KBM-7 (cell line): ENCODE results near the gene KRTAP10-4.
"Not testable (repeated sequence)": the region's sequence is repeated elsewhere in the genome, so short reads cannot be mapped to it uniquely, and the experiment has no call there.

Source experiments
- DNase-seq: peaks from one replicate; pipeline ENCODE4 v3.0.0-alpha.2; 2015
- in situ Hi-C: fragments of 300-500 bp; cut with MboI; formaldehyde crosslinking; loops from 2 replicates; pipeline ENCODE4 v1.14.3; 2020; ENCODE audit warnings: low sequenced_read_pairs, low pct_unique_long_range_greater_than_20kb, mixed read lengths

The KRTAP10-4 gene

DNA sequence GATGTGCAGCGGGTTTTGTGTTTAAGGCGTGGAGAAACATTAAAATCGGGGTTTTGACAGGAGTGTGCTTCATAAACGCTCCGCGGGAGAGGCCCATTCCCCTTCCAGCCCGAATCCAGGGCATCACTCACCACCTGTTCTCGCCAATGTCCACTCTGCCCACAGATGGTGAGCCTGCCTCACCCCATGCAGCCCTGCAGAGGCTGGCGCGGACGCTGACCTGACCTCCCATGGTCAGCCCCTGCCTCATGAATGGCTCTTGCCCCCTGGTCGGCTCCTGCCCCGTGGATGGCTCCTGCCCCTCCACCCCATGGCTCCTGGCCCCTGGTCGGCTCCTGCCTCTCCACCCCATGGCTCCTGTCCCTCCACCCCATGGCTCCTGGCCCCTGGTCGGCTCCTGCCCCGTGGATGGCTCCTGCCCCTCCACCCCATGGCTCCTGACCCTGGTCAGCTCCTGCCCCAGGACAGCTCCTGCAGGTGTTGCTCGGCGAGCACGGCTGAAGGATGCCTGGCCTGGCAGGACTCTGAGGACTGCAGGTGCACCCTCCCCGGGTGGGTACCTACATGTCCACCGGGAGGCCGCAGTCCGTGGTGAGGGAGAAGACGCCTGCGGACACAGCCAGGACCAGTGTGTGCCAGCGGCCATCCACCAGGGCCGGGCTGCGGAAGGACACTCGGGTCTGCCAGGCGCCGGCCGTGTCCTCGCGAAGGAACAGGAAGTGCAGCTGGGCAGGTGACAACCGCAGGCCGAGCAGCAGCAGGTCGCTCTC lies 40.2 kb upstream of the KRTAP10-4 start:
- no peak for DNase-seq
- in situ Hi-C loops, result loop anchor here (25.0 kb wide), 1 partner anchor 204 kb away; no protein-coding TSS in a partner anchor

- DNase-seq, result no peak
- in situ Hi-C loops, result loop anchor here (25.0 kb wide), 1 partner anchor 203 kb away; no protein-coding TSS in a partner anchor
Measured at GRCh38 chr21:44533891-44534627, 39.5 kb upstream of the KRTAP10-4 start.

DNA sequence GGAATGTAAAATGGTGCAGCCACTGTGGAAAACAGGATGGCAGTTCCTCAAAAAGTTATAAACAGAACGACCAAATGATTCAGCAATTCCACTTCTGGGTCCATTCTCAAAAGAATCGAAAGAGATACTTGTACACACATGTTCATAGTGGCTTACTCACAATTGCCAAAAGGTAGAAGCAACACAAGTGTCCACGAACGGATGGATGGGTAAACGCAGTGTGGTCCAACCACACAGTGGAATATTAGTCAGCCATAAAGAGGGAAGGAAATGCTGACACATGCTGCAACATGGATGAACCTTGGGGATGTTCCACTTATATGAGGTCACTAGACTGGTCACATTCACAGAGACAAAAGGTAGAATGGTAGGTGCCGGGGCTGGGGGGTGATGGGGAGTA lies 38.8 kb upstream of the KRTAP10-4 start:
- DNase-seq, result no peak
- in situ Hi-C loops, result loop anchor here (25.0 kb wide), 1 partner anchor 203 kb away; no protein-coding TSS in a partner anchor

DNA sequence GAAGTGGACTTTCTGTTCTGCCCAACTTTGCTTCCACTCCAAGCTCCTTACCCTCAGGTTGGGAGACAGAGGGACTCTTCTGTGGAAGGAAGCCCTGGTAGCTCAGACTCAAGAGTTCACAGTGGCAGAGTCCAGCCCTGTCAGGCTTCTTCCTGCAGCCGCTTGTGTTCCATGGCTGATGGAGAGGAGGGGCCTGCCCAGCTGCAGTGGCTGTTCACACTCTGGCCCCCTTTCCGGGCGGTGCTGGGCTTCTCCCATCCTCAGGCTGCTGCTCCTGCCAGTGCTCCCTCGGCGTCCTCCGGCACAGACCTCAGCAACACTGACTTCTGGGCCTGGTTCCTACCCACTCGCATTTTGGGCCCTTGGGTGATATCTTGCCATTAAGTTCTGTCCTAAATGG lies 37.6 kb upstream of the KRTAP10-4 start:
- in situ Hi-C loops, result loop anchor here (25.0 kb wide), 1 partner anchor 201 kb away; no protein-coding TSS in a partner anchor

DNA sequence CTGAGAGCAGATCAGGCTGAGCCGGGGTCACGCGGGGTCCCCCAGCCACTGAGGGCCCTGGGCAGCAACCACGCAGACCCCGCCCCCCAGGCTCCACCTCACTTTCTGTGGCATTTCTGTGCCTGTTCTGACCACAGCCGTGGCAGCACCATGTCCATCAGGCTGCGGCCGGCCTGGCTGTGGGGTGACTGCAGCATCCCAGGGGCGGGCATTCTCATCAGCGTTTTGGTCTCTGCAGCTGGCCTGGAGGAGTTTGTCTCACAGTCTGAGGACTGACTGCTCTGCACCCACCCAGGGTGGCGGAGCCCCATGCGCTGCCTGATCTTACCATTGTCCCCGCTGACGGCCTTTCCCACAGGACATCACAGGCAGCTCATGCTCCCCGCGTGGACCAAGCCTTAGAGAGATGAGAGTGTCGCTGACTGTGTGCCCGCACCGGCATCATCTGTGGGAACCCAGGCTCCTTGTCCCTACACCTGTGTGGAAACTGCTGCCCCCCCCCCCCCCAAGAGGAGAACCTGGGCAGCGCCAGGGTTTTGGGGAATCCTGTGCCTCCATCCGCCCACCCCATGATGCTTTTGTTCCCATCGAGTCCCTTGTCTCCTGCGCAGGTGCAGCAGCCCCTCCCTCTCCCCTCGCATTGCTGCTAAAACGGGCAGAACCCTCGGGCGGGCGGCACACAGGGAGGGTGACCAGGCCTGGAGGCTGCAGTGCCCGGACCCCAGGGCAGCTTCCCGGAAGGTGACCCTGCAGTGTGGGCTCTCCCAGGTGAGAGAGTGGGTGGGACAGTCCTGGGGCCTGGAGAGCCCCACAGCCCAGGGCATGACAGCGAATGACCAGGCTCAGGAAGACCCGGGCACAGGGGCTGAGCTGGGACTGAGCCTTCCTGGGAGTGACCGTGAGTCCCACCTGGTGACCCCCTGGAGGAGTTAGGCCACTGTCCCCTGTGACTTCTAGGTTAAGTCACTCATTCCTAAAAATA lies 35.3 kb upstream of the KRTAP10-4 start:
- no peak for DNase-seq
- in situ Hi-C loops, result loop anchor here (25.0 kb wide), 1 partner anchor 199 kb away; no protein-coding TSS in a partner anchor

More for the DNA sequence above, 37.6 kb upstream of the KRTAP10-4 start:
- DNase-seq, result no peak

DNA sequence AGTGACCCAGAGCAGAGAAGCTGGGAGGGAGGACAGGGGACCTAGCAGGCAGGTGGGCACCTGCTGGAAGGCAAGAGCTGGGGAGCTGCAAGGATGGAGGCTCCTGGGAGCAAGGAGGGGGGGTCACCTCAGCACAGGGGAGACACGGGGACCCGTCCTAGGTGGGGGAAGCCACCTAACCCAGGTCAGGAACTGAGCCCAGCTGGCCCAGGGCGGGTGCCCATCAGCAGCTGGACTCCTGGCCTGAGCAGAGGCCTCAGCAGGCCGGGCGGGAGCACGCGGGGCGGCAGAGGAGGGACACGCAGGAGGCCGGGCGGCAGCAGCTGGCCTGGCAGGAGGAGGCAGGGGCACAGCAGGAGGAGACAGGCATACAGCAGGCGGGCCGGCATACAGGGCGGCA lies 34.5 kb upstream of the KRTAP10-4 start:
- DNase-seq, result no peak

GRCh38 chr21:44539991-44540666 lies 33.4 kb upstream of the KRTAP10-4 start, which contains the start of gene KRTAP10-1:
Gene KRTAP10-1 (minus strand): TSS chr21:44540195. CDS start chr21:44540150, 45 bp downstream.
- in situ Hi-C loops, result loop anchor here (25.0 kb wide), 1 partner anchor 197 kb away; no protein-coding TSS in a partner anchor

More for the DNA sequence above, 34.5 kb upstream of the KRTAP10-4 start:
- in situ Hi-C loops, result loop anchor here (25.0 kb wide), 1 partner anchor 198 kb away; no protein-coding TSS in a partner anchor

GRCh38 chr21:44540741-44541288 lies 32.7 kb upstream of the KRTAP10-4 start:
- DNase-seq, result no peak
- in situ Hi-C loops, result loop anchor here (25.0 kb wide), 1 partner anchor 196 kb away; no protein-coding TSS in a partner anchor

More at GRCh38 chr21:44539991-44540666, 33.4 kb upstream of the KRTAP10-4 start, which contains the start of gene KRTAP10-1:
- DNase-seq, result no peak

GRCh38 chr21:44542716-44543115 lies 30.8 kb upstream of the KRTAP10-4 start:
- no peak for DNase-seq
- in situ Hi-C loops, result loop anchor here (25.0 kb wide), 1 partner anchor 195 kb away; no protein-coding TSS in a partner anchor

DNA sequence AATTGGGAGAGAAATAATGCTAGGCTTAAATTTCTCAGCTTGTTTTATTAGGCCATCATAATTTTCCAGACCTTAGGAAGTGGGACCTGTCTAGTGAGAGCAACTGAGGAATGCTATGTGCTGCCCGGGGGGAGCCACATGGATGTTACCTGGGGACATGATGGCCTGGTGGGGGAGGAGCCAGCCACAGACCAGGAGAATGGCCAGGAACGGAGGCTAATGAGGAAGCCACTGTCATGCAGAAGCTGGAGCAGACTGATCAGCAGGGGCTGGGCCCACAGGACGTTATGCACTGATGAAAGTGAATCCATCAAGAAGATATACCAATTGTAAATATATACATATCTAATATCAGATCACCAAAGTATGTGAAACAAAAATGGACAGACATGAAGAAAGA lies 29.0 kb upstream of the KRTAP10-4 start:
- DNase-seq, result no peak
- in situ Hi-C loops, result loop anchor here (25.0 kb wide), 1 partner anchor 193 kb away; no protein-coding TSS in a partner anchor

DNA sequence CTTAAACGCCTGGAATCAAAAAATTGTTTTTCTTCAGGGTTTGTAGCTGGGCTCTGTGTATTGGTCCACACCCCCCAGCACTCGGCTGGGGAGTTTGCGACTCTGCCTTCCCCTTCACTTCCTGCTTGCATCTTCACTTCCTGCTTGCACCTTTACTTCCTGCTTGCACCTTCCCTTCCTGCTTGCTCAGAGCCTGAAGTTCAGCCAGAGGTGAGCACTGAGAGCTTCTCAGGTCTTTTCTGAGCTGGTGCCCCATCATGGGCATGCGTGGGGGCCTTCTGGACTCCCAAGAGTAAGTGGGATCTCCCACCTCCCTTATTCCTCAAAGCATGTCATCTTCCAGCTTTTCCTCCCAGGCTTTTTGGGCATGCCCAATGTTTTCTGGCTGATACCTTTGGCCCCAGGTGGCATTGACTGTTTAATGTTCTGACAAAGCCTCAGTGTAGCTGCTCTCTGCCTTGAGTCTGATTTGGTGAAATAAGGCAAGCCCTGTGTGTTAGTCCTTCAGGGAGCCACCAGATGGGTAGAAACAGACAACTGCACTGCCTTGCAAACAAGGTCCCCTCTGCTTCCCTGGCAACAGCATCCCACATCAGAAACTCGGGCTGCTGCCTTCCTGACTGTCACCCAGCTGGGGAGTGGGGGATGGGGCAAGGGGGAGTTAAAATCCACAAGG lies 25.7 kb upstream of the KRTAP10-4 start:
- DNase-seq, result no peak
- in situ Hi-C loops, result loop anchor here (25.0 kb wide), 1 partner anchor 190 kb away; no protein-coding TSS in a partner anchor

GRCh38 chr21:44548381-44548780 lies 25.1 kb upstream of the KRTAP10-4 start:
- in situ Hi-C loops, result loop anchor here (25.0 kb wide), 1 partner anchor 189 kb away; no protein-coding TSS in a partner anchor

GRCh38 chr21:44548922-44549321 lies 24.6 kb upstream of the KRTAP10-4 start:
- in situ Hi-C loops, result loop anchor here (25.0 kb wide), 1 partner anchor 188 kb away; no protein-coding TSS in a partner anchor
- DNase-seq, result no peak

More at GRCh38 chr21:44548381-44548780, 25.1 kb upstream of the KRTAP10-4 start:
- DNase-seq, result no peak

- in situ Hi-C loops, result loop anchor here (25.0 kb wide), 2 partner anchors 87 to 188 kb away; partner anchors contain the start of gene LRRC3
- no peak for DNase-seq
Measured at GRCh38 chr21:44549525-44550211, 23.9 kb upstream of the KRTAP10-4 start.

GRCh38 chr21:44550285-44550684 lies 23.2 kb upstream of the KRTAP10-4 start:
- in situ Hi-C loops, result loop anchor here (25.0 kb wide), 1 partner anchor 88 kb away; the partner anchor contains the start of gene LRRC3
- not testable (repeated sequence) for DNase-seq

- no peak for DNase-seq
- in situ Hi-C loops, result loop anchor here (25.0 kb wide), 1 partner anchor 89 kb away; the partner anchor contains the start of gene LRRC3
Measured at GRCh38 chr21:44550807-44551206, 22.7 kb upstream of the KRTAP10-4 start.
